RCC 7860 (cell line): ENCODE measurements around the gene HRC.
"Not testable (repeated sequence)": the region's sequence is repeated elsewhere in the genome, so short reads cannot be mapped to it uniquely, and the experiment has no call there.

Source experiments
- DNase-seq: peaks from one replicate; pipeline ENCODE4 v3.0.0-alpha.2; 2015; ENCODE audit warnings: low spot score
- FAIRE-seq: peaks from 2 replicates; lab custom pipeline; 2012; peaks lifted over from hg19 to GRCh38; lab: Jason Lieb, UNC

The HRC gene

DNA sequence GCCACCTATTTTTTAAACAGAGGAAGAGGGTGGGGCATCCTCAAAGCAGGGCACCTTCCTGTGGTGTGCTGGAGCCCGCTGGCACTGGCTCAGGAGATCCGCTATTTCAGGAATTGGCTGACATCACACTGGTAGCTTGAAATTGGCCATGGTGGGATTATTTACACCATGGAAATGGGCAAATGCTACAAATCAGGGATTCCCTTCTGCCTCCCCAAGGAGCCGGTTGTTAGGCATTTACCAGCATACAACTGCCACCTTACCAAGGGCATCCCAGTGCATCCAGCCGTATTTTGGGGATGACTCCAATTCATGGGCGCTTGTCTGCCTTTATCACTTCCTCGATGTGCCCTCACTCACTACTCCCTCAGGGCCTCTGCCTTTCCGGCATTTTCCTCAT is 14.2 kb downstream of the HRC start:
- DNase-seq (no peak), FAIRE-seq (no peak)

DNA sequence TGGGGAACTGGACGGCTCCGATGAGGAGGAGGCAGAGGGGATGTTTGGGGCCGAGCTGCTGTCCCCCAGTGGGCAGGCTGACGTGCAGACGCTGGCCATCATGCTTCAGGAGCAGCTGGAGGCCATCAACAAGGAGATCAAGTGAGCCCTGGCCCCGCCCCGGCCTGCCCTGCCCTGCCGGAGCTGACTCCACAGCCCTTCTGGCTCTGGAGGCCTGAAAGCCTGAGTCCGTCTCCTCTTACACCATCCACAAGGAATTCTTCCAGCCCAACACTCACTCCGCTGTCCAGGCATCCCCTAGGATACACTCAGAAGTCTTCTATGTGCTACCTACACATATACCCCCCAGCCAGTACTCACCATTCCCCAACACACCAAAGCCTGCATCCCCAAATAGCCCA is 18.4 kb downstream of the HRC start:
- no peak for FAIRE-seq
- no peak for DNase-seq

DNA sequence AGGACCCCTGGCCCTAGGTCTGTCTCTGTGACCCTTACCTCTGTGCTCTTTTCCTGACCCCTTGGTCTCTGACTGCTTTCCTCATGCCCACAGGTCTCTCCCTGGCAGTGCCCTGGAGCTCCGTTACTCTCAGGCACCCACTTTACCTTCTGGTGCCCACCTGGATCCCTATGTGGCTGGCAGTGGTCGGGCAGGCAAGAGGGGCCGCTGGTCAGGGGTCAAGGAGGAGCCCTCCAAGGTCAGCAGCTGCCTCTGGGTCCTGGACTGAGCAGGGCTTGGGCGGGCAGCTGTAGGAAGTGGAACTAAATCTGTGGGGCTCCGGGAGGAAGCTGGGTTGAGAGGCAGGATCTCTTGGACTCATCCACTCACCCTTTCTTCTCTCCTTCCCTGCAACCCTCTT is 19.5 kb downstream of the HRC start:
- FAIRE-seq (no peak), DNase-seq (no peak)

DNA sequence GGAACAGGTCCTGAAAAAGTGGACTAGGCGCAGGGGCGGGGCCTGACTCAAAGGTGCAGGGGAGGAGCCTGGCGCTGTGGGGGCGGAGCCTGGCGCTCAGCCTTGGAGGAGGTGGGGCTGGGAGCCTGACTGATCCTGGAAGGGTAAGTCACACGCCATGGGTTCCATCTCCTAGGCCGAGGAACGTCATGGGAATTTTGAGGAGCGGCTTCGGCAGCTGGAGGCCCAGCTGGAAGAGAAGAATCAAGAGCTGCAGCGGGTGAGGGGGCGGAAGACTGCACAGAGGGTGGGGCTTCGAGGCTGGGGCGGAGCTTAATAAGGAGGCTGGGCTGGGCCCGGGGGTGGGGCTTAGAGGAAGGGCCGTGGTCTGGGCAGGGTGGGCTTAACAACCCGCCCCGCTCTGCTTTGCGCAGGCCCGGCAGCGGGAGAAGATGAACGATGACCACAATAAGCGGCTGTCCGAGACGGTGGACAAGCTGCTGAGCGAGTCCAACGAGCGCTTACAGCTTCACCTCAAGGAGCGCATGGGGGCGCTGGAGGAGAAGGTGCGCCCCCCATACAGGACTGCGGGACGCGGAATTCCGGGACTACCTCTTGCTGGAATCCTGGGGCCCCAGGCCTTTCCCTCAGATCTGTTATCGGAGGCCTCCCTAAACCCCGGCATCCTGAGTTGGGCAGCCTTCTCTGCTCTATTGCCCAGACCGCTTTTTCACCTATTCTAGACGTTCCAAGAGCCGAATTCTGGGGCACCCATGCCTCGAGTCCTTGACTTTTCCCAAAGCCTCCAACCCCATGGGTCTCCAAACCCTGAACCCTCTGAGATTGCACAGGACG is 21.4 kb downstream of the HRC start:
- no peak for FAIRE-seq

DNA sequence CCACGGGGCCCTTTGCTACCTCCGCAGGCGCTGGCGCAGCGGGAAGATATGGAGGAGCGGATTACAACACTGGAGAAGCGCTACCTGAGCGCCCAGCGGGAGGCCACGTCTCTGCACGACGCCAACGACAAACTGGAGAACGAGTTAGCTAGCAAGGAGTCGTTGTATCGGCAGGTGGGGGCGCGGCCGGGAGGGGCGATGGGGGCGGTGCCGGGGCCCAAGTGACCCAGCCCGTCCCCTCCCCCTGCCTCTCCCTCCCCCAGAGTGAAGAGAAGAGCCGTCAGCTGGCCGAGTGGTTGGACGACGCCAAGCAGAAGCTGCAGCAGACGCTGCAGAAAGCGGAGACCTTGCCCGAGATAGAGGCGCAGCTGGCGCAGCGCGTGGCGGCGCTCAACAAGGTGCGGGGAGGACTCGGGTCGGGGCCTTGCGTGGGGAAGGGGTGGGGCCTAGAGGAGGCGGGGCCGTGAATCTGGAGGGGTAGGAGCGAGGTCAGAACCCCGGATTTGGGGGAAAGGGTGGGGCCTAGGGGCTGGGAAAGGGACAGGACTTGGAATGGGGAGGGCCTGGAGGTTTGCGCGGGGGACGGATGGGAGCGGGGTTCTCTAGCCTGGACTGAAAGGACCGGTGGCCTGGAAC is 22.1 kb downstream of the HRC start:
- no peak for FAIRE-seq

More for the DNA sequence above, 21.4 kb downstream of the HRC start:
- no peak for DNase-seq

DNA sequence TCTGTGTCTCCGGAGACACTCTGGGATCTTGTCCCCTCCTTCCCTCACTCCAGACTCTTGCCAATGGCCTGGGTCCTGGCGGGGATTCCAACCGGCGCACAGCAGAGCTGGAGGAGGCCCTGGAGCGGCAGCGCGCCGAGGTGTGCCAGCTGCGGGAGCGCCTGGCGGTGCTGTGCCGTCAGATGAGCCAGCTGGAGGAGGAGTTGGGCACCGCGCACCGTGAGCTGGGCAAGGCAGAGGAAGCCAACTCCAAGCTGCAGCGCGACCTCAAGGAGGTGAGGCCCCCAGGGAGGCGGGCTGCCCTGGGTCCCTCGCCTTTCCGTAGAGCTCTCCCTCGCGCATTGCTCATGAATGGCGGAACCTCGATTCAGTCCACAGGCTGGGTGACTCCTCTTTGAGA is 24.9 kb downstream of the HRC start:
- no peak for DNase-seq
- FAIRE-seq: no peak

More for the DNA sequence above, 22.1 kb downstream of the HRC start:
- DNase-seq: no peak

DNA sequence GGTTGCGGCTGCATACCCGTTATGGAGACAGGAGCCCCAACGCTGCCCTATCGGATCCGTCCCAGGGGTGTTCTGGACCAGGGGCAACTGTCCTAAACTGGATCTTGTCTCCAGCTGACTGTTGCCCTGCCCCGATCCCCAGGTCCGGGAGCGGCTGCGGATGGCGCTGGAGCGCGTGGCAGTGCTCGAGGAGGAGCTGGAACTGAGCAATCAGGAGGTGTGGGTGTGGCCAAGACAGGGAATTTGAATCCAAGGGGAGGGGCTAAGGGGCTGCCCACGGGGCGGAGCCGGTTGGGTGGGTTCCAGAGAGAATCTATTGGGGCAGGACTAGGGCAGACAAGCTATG is 26.0 kb downstream of the HRC start:
- FAIRE-seq (no peak), DNase-seq (no peak)

DNA sequence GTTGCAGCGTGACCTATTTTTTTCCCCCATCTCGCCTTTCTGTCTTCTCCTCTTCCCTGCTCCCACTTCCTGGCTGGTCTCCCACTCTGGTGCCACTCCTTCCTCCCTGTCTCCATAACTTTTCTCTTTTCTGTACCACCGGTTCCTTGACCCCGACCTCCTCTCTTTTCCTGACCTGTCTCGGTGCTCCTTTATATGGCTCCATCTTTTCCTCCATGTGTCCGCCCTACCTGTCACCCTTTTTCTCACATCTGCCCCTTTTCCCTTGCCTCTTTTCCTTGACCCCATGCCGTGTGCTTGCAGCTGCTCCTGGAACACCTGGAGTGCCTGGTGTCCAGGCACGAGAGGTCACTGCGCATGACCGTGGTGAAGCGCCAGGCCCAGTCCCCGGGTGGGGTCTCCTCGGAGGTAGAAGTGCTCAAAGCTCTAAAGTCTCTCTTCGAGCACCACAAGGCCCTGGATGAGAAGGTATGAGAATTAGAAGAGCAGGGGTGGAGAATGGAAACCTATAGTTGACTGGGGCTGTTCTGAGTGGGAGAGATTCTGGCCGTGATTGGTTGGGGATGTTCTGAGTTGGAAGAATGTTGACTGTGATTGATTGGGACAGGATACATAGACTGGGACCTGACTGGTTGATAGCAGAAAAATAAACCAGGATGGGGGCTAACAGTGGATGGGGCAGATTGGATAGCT is 26.5 kb downstream of the HRC start:
- FAIRE-seq (no peak), DNase-seq (no peak)

DNA sequence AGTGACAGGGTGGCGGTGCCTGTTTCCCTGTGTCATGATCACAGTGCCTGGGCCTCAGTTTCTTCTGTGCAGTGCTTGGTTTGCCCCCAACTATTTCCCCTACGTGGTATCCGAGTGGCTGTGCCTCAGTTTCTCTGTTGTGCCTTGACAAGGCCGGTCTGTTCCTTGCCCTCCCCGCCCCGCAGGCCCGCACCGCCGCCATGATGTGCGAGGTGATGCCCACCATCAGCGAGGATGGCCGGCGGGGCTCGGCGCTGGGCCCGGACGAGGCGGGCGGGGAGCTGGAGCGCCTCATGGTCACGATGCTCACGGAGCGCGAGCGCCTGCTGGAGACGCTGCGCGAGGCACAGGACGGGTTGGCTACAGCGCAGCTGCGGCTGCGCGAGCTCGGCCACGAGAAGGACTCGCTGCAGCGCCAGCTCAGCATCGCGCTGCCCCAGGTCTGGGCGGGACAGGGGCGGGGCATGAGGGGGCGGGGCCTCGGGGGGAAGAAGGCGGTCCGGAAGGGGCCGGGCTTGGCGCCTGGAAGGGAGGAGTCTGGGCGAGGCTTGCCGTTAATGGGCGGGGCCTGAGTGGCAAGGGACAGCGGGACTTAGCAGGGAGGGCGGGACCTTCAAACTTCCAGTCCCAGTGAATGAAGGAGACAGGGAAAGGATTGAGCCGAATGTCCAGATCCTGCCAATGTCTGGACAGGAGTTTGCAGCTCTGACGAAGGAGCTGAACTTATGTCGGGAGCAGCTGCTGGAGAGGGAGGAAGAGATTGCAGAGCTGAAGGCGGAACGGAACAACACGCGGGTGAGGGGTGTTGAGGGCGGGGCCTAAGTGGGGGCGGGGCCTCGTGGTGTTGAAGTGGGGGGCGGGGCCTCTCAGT is 27.3 kb downstream of the HRC start:
- DNase-seq: peak; percentile 83
- FAIRE-seq: no peak

DNA sequence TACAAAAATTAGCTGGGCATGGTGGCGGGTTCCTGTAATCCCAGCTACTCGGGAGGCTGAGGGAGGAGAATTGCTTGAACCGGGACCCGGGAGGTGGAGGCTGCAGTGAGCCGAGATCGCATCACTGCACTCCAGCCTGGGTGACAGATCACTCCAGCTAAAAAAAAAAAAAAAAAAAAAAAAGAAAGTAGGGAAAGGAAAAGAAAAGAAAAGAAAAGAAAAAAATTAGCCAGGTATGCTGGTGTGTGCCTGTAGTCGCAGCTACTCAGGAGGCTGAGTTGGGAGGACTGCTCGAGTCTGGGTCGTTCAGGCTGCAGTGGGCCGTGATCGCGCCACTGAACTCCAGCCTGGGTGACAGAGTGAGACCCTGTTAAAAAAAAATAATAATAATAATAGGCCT is 28.0 kb downstream of the HRC start:
- not testable (repeated sequence) for FAIRE-seq, DNase-seq

DNA sequence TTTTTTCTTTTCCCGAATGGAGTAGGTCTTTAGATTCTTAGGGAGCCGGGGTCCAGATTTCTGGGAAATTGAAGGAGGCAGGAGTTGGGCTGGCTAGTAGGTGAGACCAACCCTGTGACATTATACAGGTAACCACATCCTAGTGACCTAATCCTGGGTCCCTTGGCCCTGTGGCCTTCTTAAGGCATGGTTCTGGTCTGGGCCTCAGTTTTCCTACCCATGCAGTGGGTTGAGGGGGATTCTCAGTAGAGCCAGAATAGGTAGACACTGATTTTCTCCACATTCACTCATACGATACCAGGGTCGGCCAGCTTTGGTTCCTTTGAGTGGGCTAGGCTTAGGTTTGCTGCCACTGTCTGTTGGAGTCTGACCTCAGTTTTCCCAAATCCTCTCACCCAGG is 28.6 kb downstream of the HRC start:
- FAIRE-seq (no peak), DNase-seq (no peak)

DNA sequence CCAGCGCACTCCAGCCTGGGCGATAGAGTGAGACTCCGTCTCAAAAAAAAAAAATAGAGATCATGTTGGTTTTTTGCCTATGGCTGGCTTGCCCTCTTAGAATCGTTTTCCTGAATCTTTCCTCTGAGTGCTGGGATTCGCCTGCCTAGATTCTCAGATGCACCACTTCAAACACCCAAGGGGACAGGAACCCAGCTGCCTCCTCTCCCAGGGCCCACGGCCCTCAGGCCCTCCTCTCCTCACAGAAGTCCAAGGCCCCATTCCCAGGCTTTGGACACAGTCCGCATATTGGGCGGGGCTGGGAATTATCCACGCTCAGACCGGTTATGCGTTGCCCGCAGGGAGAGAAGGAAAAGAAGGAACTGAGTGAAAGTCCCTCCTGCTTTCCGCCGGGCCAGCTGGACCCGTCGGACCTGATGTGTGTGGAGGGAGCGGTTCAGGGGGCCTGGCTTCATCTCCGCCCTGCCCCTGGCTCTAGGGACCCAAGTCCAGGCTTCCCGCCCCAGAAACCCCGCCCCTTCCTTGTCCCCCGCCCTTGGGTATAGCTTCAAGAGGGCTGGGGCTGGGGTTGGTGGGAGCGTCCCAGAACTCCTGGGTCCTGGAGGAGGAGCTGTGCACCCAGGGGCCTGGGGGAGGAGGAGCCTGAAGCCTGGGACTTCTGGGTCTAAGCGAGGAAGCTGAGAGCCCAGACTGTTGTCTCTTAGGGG is 30.0 kb downstream of the HRC start:
- FAIRE-seq: no peak
- DNase-seq: no peak

DNA sequence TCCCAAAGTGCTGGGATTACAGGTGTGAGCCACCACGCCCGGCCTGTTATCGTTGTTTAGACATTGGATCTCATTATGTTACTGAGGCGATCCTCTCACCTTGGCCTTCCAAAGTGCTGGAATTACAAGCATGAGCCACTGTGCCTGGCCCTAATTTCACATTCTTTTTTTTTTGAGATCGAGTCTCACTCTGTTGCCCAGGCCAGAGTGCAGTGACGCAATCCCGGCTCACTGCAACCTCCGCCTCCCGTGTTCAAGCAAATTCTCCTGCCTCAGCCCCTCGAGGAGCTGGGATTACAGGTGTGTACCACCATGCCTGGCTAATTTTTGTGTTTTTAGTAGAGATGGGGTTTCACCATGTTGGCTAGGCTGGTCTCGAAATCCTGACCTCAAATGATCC is 31.9 kb downstream of the HRC start:
- DNase-seq, FAIRE-seq: not testable (repeated sequence)

DNA sequence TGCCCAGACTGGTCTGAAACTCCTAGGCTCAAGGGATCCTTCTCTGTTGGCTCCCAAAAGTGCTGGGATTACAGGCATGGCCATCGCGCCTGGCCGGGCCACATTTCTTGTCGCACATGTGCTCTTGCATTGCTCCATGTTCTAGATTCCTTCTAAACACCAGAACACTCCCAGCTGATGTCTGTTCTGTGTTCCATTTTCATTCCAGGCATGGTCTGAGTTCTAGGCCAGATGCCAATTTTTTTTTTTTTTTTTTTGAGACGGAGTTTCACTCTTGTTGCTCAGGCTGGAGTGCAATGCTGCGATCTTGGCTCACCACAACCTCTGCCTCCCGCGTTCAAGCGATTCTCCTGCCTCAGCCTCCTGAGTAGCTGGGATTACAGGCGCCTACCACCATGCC is 33.4 kb downstream of the HRC start:
- not testable (repeated sequence) for DNase-seq, FAIRE-seq

DNA sequence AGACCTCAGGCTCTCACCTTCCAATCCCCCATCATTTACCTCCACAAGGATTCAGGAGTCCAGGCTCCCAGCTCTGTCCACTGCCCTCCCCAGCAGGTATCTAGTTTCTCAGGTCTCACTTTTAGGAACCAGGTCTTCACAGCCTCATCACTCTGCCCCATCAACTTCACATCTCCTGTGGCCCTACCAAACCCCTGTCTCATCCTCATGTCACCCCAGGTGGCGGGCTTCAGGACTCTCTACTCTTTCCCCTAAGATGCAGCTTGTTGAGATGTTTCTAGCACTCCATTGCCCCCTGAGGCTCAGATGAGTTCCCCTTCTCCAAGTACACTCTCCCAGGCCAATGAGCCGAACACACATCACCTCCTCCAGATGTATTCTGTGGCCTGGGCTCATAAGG is 34.3 kb downstream of the HRC start:
- no peak for FAIRE-seq

DNA sequence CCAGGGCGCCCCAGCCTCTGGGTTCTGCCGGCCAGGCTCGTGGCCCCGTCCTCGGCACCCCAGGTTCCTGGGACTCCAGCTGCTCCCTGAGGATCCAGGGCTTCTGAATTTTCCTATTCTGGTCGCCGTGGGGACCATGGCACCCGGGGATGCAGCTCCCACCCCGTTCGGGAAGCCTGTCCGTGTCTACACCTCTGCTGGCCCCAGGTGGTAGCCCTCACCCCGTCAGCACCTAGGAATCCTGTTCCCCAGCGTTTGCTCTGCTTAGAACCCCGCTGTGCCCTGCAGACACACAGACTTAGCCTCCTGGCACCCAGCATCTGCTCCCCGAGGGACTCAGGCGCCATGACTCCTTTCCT is 34.9 kb downstream of the HRC start:
- no peak for DNase-seq
- FAIRE-seq: no peak

More for the DNA sequence above, 34.3 kb downstream of the HRC start:
- no peak for DNase-seq

DNA sequence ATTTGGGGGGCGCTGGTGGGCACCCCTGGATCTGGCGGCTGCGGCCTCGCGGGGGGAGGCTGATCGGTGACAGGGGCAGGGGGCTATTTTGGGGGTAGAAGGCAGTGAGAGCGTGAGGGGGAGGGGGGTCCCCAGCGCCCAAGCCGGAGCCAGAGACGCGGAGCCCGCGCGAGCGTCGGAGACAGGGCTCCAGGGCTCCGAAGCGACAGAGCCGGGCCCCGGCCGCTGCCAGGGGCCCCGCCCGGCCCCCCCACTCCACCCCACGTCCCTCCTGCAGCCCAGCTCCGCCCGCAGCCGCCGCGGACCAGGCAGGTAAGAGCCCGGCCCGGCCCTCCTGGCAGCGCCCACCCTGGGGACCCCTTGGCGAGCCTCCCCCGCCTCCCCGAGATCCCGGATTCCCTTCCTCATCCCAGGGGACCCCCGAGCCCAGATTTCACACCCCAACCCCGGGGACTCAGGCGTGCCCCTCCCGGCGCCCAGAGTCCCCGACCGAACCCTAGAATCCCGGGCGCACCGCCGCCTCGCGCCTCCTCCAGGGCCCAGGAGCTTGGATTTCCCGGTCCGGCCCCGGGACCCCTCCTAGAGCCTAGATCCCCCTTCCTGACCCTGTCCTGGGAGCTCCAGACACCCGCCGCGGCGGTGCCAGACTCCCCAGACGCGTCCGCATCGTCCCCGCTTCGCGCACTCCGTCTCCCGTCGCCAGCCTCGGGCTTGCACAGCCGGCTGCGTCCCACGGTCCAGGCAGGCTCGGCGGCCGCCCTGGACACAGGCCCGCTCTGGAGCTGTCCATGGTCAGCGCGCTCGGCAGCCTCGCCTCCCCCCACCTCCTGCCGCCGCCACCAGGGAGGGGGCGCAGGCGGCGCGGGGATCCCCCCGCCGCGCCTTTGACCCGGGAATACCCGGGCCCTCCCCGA is 35.5 kb downstream of the HRC start, which contains the start of gene PPFIA3:
Gene PPFIA3 (plus strand): TSS at position 134 of the 914 bp plus-strand sequence. CDS start 8,330 bp downstream, outside the sequence.
- DNase-seq: peak; percentile 14
- FAIRE-seq: no peak

DNA sequence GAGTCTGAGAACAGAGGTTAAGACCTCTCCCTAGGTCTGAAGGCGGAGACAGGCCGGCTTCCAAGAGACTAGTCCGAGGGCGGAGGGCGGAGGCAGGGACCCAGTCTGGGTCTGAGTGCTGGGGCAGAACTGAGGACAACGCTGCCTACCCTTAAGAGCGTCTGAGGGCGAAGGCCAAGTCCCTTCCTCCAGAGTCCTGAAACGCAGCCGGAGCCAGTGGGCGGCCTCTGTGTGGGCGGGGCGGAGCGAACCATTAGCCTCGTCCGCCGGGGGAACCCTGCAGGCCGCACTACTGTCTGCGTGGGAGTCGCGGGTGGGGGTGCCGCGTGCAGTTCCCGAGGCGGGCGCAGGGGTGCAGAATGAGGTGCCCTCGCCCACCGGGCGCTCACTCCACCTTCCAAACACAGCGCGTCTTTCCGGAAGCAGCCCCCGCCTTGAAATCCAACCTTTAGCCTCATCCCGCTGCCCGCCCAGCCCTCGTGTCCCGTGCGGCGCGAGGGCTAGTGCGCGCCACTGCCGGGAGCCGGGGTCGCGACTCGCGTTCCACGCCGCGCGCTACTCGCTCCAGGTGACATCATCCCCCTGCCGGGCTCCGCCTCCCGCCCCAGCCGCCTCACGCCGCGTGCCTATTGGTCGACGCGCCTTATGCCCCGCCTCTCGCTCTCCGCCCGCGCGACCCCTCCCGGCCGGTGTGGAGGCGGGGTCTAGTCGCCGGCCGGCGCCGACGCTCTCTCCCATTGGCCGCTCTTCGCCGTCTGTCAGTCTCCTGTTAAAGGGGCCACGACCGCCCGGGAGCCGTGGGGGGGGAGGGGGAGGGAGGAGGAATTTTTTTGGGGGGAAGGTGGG is 36.4 kb downstream of the HRC start, which contains the start of gene C19orf73:
Gene C19orf73 (minus strand): TSS at position 579 of the 846 bp plus-strand sequence. CDS start 121 bp downstream, at position 458.
- FAIRE-seq: peak; percentile 29
- peak; percentile 82 for DNase-seq
